HuH-7.5 (cell line): ENCODE data around the gene BTBD9.

Source experiments
- DNase-seq: peaks from one replicate; pipeline ENCODE4 v3.0.0; 2011; ENCODE audit warnings: low spot score

The BTBD9 gene

DNA sequence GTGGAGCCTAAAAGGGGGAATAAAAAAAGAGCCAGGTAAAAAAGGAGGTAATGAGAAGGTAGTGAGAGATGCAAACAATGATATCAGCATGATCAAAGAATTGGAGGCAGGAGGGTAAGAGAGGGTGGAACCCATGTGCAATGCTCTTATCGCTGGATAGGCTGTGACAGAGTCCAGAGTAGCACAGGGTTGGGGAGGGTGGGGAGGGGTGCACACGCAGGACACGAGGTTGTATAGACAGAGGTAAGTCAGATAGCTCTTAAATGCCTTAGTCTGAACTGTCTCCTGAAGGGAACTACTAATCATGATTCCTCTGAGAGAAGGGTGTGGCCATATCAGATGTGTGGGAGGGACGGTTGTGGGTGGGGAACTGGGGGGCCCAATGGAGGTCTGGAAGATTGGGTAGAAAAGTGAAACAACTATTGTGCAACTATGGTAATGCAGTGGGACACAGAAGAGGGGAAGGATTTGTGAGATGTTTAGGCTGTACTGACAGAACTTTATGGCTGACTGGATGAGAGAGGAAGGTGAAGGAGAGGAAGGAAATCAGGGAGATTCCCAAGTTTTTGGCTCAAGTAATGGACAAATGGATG is 354.8 kb downstream of the BTBD9 start:
- no peak for DNase-seq

DNA sequence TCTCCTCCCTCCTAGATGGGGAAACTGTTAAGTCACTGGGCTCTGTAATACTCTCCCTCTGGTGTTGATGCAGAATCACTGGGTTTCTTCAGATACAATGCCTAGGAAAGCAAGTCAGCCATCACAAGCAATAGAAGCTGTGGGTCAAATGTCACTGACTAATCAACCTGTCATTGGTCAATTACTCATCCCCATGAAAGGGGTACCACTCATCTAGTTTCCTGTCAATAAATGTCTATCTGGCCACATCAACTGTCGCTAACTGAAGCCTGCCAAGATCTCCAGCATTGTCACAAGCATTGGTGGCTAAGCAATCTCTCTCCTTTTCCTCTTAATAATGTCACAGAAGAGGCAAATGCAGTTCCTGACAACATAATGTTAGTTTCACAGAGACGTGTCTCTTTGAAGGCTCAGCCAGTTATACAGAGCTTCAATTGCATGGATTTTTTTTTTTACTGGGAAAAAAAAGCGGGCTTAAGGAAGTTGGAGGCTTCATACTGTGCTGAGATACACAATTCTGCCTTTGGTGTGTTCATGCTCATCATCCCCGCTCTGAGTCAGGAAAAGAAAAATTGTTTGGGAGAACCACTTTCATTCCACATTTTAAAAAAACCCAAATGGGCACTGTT is 355.9 kb downstream of the BTBD9 start:
- DNase-seq = no peak

DNA sequence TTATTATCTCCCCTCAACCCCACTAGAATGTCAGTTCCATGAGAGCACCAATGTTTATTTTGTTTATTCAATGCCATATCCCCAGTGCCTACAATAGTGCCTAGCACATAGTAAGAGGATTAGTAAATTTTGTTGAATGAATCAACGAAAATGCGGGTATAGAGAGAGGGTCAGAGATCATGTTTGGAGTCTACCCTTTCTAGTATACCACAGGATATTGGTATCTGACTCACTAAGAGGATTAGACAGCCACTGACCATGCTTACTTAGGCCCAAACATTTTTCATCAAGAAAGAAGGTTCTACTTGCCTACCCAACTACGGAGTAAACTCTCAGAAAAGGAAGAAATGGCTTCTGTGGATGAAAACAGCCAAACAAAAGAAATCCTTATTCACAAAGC is 356.8 kb downstream of the BTBD9 start:
- no peak for DNase-seq

DNA sequence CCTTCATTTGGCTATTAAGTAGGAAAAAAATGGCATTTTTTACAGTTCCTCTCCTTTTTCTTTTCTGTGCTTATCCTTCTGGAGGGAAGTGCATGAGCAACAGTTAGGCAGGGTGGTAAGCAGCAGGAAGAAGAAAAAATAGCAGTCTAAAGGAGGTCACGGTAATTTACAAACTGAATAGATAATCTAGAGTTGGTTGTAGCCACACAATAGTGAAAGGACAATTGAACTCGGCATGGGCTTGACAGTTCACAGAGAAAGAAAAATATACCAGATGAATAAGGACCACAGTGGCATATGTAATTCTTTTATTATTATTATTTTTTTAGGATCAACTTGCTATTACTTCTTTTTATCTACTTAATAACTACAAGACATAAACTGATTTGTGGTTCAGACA is 358.6 kb downstream of the BTBD9 start:
- no peak for DNase-seq

DNA sequence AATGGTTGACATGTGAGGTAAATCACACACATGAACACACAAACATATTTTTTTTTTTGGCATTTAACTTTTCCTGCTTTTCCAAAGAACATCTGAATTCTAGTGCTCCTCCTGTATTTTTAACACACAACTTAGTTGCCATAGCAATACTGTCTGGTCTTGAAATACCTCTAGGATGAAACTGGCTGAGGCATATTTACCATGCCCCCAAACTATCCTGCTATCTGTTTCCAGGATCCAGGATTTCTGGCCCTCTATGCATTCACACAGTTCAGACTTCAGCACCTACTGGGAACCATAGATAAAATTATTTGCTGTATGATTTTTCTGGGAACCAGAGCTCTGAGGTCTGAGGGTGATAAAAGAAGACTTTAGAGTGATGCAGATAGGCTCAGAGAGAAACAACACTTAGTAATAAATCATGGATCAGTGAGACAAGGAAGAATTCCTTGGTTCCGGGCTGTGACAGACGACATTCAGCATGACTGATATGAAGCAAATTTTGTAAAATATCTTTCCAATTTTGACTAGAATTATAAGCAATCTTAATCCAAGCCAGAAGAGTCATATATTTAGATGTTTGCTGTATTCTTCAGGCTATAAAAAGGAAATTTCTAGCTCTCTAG is 359.7 kb downstream of the BTBD9 start:
- no peak for DNase-seq

DNA sequence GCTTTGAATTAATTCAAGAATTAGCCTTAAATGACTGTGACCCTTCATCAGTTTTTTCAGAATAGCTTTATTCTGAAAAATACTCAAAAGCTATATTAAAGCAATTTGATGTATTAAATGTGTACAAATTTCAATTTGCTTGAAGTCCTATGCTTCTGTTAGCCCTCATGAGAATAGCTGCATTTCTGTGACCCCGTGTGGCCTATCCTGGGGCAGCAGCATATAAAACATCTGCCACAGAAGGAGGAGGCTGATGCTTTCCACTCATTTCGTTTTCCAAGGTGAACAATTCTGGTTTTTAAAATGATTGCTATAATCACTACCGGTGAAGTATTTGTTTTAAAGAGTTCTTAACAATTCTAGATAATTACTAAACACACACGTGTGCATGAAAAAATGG is 360.3 kb downstream of the BTBD9 start:
- DNase-seq = no peak

DNA sequence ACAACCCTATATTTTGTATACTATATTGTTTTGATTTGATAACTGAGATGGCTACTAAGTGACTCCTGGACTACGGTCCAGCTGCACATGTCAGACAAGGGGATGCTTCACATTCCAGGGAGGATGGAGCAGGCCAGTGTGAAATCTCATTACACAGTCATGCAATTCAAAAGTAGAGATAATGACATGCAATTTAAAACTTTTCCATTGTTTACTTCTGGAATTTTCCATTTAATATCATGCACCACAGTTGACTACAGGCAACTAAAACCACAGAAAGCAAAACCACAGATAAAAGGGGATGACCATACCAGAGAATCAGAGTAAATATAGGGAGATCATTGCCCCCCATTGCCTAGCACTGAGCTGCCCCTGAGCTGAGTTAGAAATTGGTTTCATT is 366.4 kb downstream of the BTBD9 start:
- DNase-seq = no peak

DNA sequence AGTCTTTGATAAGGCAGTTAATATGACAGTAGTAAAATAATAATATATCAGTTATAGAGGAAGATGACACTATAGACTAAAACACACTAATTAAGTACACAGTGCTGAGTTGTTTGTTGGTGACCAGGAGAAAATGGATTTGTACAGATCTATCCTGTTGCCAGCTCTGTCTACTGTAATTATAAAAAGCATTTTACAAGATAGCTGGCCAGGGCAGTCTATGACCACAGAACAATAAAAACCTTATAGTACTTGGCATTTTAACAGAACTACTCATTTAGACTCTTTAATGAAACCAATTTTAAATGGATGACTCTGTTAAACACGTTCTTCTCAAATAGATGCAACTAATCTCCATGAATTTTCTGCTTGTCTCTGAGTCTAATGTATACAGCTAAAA is 367.5 kb downstream of the BTBD9 start:
- no peak for DNase-seq

DNA sequence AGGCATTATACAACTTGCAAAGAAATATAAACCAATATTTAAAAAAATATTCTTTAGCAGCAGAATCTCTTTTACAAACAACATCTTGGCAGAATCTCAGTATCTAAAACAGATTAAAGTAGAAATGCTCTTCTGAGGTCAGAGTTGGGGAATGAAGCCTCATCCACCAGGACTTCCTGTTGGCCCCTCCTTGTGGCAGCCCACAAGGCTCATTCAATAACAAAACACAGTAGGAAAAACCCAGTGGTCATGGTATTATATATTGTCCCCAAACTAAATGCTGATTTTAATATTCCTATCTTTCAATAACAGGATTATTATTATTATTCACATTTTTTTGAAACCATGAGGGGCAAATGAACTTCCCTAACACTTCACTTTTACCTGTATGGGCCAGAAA is 368.6 kb downstream of the BTBD9 start:
- no peak for DNase-seq

DNA sequence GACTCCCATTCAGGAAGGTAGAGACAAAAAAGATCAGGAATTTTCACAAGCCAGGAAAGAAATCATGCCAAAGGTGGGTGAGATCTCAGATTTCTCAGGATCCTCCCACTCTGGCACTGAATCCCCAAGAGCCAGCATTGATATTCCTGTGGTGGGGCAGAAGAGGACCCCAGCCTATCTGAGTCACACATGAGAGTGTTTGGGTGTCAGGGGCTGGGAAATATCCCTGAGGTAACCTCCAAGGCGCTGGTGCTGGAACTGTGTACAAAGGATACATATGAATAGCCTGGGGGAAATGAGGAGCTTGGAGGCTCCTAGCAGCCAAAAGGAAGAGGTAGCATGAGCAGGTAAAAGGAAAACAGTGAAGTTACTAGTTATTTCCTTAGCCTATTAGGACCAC is 369.4 kb downstream of the BTBD9 start:
- no peak for DNase-seq

DNA sequence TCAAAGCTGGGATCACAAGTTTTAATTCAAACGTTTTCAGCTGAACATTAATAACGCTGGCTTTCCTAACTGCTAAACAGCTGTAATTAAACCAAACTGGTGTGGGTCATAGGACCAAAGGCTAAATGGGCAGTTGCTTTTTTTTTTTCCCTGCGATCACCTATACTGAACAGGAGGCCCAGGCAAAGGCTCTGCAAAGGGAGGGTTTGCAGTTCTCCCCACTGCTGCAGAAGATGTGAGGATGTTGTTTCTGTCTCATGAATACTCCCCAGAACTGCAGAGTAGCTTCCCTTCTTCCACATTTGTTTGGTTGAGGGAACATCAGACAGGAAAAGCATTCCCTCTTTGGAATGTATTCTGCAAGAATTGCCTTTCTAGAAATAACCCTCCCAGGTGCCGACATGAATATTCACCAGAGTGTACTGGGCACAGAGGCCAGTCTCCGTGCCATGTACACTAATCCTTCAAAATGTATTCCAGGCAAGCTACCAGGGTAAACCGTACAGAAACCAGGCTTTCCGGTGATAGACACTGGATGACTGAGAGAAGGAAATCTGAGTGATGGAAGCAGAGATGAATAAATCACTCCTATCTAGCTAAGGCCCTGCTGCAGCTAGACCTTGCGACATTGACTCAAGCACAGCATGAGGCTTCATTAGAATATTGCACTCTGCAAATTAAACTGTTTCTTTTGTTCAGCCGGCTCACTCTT is 370.1 kb downstream of the BTBD9 start:
- no peak for DNase-seq

DNA sequence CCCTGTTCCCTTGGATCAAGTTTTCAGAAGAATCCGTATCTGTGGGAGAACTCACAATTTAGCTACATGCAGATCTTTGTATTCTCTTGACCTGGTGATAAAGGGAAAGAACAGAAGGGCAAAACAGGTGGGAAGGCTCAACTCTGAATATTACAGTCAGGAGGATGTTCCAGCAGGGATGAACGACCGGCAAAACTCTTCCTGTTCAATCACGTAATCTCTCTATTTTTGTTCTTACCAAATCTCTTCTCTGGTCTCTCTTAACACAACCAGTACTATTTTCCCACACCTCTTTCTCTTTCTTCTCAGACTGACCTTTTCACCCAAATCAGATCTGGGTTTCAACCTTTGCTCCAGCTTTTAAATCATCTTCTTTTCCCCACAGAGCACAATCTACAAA is 371.4 kb downstream of the BTBD9 start:
- no peak for DNase-seq

DNA sequence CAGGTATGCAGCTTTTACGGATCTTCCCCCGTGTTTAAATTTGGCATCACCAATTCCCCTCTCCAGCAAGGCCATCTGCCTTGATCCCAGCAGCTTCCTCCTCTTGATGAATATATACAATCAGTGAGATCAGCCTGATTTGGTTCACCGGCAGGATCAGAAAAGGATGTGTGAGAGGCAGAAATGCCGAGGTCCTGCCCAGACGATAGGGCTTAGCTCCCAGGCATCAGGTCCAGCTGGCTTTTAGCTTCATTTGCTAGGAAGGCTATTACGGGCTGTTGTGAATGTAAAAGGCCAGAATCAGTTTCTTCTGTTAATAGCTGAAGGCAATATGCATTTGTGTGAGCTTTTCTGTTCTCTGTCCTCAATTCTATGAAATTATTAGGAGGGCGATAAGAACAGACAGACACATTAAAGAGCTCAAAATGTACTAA is 372.8 kb downstream of the BTBD9 start:
- DNase-seq = no peak

DNA sequence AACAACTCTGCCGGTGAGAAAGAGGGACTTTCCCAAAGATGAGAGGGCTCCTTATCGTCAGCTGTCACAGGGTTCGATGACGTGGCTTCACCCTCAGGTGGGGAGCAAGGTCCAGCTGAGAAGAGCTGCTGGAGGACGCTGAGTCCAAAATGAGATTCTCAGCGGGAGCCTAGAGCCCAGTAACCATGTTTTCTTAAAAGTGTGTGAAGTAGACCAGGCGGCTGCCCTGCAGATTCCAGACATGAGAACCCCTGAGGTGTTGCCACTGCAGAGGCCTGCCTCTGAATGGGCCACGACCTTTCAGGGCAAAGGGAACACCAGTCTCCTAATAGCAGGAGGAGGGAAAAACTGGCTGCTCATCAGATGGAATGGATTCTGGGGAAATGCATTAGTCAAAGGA is 375.1 kb downstream of the BTBD9 start:
- DNase-seq = no peak

DNA sequence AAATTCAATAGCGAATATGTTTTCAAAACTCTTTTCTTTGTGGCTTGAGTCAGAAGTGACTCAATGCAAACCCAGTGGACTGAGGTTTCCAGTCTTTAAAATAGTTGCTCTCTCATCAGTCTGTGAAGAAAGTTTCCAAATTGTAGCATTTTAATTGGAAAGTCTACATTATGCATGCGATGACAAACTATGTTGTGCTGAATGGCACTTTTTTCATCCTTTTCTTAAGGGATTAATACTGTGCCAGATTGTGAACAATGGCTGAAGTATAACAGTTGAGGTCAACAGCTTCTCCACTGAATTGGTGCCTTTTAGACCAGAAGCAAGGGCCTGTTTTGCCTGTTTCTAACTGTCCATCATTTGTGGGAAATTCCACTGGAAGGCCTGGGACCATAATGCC is 377.1 kb downstream of the BTBD9 start:
- DNase-seq = no peak

DNA sequence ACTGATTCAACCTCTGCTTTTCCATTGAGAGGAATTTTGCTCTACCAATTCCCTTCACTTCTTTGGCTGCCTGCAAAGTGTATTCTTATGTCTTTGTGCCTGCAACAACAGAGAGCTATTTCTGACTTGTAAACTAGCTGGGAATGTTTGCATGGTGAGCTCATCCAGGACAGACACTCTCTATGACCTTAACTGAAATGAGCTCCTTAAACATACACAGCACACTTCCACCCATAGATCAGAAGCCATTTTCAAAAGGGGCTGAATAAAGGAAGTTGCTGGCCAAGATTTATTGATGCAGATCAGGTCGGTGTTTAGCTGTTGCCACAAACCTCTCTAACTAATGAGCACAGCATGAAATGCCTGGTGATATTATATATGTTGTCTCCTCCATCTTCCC is 377.7 kb downstream of the BTBD9 start:
- DNase-seq = no peak

DNA sequence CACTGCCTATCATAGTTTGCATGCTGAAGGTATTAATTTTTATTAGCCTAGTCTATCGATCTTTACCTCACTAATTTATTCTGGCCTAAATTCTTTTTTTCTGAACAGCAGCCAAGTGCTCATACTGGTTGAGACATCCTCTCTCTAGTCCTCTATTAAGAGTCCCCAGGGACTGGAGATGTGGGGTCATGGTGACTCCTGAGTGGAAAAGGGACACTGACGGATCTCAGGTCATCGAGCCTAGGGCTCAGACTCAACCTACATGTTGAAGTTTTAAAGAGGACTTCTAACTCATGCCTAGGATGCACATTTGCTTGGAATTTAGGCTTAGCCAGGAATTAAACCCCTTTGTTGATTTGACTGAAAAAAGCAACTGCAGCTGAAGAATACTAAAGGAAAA is 378.1 kb downstream of the BTBD9 start:
- no peak for DNase-seq

DNA sequence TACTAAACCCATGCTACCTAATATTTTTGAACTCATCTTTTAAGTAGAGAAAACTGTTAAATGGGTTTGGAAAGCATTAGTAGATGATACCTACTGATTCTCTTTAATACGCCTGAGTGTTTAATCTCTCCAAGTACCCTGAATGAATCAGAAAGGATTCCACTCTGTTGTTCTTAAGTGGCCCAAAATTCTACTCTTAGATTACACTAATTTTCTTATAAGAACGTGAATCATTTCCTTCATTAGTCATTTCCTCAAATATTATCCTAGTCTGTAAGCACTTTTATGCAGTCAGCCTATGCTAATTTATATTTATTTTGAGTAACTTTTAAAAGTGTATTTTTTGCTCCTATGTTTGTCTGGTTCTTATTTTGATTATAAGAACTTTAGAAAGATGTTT is 380.0 kb downstream of the BTBD9 start:
- DNase-seq = no peak

DNA sequence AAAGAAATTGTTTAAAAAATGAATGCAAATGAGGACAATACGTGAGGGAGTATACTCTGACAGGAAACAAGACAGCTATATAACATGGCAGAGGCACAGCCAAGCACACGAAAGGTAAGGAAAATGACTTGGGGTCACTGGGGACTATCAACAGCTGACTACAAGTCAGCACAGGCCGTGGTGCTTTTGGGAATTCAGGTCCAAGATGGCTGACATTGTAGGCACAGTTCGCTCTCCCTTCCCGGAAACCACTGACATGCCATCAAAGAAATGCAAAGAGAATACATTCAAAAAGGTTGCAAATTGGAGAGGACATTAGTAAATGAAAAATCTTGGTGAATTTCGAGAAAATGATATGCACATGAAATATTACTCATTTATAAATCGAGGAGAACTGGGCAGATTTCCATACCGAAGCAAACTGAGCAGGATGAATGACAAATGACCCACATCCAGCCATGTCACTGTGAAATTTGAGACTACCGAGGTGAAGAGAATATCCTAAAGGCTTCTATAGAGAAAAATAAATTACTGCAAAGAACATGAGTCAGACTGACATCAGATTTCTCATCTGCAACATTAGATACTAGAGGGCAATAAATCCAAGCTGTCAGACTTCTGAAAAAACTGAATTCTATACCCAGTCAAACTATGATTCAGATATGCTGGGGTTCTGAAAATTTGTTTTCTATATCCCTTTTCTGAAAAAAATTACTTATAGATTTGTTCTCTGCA is 391.1 kb downstream of the BTBD9 start:
- DNase-seq = no peak

DNA sequence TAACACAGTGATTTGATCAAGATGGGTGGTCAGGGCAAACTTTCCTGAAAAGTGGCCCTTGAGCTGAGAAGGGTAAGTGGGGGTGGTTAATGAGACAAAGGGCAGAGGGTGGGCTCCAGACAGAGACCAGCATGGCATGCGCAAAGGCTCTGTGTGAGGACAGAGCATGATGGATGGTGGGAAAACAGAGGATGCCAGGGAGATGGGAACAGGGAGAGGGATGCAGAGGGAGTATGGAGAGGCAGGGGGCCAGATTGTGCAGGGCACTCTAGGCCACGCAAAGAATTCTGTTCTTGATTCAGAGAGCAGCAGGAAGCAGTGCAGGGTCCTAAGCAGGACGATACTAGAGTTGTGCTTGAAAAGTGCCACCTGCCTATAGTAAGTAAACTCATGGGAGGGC is 394.4 kb downstream of the BTBD9 start:
- no peak for DNase-seq

DNA sequence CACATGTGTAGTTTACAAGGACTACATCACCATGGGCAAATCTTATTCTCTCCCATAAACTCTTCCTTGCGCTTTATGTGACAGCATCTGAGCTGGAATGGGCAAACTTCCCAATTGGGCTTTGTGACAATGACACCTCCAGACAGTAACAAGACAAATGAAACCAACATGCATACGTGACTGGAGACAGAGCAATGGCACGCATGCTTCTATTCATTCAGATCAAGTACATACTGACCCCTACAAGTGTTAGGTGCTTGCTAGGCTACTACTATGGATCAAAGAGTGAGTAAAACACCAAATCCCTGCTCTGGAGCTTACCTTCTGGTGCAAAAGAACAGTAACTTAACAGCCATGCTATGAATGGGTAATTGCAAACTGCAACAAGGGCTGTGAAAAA is 394.9 kb downstream of the BTBD9 start:
- no peak for DNase-seq

DNA sequence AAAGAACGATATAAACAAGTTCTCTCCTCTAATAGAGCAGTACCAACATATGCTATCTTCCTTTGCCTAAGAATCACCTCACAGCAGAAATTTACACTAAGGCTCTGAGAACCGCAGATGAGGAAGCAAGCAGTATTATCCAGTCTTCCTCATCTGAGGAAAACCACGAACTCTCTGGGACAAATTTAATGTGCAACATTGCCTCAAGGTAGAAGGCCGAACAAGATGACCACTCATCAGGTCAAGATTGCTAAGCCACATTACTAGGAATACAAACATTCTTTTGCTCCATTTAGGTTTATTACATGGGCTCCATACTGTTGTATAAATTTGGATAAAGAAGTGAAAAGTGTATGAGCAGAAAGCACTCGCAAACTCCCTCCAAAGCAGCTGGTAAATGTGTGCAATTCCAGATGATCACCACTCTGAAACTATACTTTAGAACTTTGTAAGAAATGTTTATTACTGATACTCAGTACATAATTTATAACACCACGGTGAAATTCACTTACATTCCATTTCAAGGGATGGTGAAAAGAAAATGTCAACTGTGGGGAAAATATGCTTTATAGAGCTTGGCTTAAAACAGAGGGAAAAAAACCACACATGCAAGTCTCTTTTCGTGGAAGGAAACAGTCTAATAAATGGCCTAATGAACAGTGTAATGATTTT is 398.4 kb downstream of the BTBD9 start:
- DNase-seq = no peak
